ENCODE data around the gene GABRB3.

Gene GABRB3

GRCh38 chr15:26580943-26581342 is 191.9 kb downstream of the GABRB3 start:
- no peak overlapping the region for H3K4me3 ChIP-seq (replicated peaks in 1 of 2; ENCODE audit: low read depth in 2 of 2, low read length in 2 of 2)
- TF ChIP-seq, protein P1, sequence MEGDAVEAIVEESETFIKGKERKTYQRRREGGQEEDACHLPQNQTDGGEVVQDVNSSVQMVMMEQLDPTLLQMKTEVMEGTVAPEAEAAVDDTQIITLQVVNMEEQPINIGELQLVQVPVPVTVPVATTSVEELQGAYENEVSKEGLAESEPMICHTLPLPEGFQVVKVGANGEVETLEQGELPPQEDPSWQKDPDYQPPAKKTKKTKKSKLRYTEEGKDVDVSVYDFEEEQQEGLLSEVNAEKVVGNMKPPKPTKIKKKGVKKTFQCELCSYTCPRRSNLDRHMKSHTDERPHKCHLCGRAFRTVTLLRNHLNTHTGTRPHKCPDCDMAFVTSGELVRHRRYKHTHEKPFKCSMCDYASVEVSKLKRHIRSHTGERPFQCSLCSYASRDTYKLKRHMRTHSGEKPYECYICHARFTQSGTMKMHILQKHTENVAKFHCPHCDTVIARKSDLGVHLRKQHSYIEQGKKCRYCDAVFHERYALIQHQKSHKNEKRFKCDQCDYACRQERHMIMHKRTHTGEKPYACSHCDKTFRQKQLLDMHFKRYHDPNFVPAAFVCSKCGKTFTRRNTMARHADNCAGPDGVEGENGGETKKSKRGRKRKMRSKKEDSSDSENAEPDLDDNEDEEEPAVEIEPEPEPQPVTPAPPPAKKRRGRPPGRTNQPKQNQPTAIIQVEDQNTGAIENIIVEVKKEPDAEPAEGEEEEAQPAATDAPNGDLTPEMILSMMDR (IDR thresholded peaks at IDR 0.05; ENCODE audit: low read depth, low read length) = no peak
- no peak for DNase-seq (ENCODE audit: low read depth in 2 of 2)

GRCh38 chr15:26572602-26573350 is 200.1 kb downstream of the GABRB3 start:
- no peak for DNase-seq (ENCODE audit: low read depth in 2 of 2)
- H3K4me3 ChIP-seq (replicated peaks in 1 of 2; ENCODE audit: low read depth in 2 of 2, low read length in 2 of 2) = no peak overlapping the region
- TF ChIP-seq, protein P1 (IDR thresholded peaks at IDR 0.05; ENCODE audit: low read depth, low read length) = no peak

- H3K4me3 ChIP-seq (replicated peaks in 1 of 2; ENCODE audit: low read depth in 2 of 2, low read length in 2 of 2) = no peak overlapping the region
- TF ChIP-seq, protein P1 (IDR thresholded peaks at IDR 0.05; ENCODE audit: low read depth, low read length) = no peak
- no peak for DNase-seq (ENCODE audit: low read depth in 2 of 2)
These were observed 201.5 kb downstream of the GABRB3 start for GRCh38 chr15:26571346-26571745.

DNA sequence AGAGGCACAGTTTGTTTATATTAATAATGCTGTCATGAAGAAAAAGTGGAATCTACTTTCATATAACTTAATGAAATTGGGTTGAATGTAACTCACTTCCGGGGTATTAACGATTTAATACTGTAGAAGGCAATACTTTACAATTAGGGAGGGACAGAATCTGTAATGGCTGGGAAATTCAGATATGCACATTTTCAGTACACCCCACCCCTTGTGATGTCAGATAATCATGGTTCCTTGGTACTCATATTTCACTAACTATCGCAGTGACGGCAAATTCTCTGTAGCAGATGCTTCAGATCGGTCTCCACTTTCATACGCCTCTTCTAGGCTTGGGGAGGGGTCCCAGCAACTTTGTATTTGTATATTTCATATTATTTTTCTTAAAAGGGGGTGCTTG is 207.3 kb downstream of the GABRB3 start:
- H3K4me3 ChIP-seq (replicated peaks in 1 of 2; ENCODE audit: low read depth in 2 of 2, low read length in 2 of 2) = no peak overlapping the region
- TF ChIP-seq, protein P1 (IDR thresholded peaks at IDR 0.05; ENCODE audit: low read depth, low read length) = no peak
- DNase-seq (ENCODE audit: low read depth in 2 of 2) = no peak

DNA sequence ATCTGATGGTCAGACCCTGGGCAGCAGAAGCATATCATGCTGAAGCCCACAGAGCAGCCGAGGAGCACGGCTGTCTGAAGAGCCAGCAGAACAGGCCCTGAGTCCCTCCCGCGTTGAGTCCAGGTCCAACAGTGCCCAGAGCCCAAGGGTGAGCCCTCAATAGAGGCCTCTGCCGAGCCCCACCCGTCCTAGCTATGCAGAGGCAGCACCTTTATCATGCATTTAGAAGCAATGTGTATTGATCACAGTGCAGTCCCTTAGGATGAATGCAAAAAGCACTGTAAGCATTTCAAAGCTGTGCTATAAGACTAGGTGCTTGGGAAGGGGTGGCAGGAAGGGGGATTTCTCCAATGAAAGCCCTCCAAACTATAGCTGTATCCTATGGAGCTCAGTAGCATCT is 208.5 kb downstream of the GABRB3 start:
- H3K4me3 ChIP-seq (replicated peaks in 1 of 2; ENCODE audit: low read depth in 2 of 2, low read length in 2 of 2) = no peak overlapping the region
- TF ChIP-seq, protein P1 (IDR thresholded peaks at IDR 0.05; ENCODE audit: low read depth, low read length) = no peak
- DNase-seq (ENCODE audit: low read depth in 2 of 2) = no peak

- no peak overlapping the region for H3K4me3 ChIP-seq (replicated peaks in 1 of 2; ENCODE audit: low read depth in 2 of 2, low read length in 2 of 2)
- DNase-seq (ENCODE audit: low read depth in 2 of 2) = no peak
- TF ChIP-seq, protein P1 (IDR thresholded peaks at IDR 0.05; ENCODE audit: low read depth, low read length) = no peak
These were observed 210.5 kb downstream of the GABRB3 start for GRCh38 chr15:26562336-26562735.

GRCh38 chr15:26561896-26562295 is 211.0 kb downstream of the GABRB3 start:
- DNase-seq (ENCODE audit: low read depth in 2 of 2) = no peak
- no peak overlapping the region for H3K4me3 ChIP-seq (replicated peaks in 1 of 2; ENCODE audit: low read depth in 2 of 2, low read length in 2 of 2)
- TF ChIP-seq, protein P1 (IDR thresholded peaks at IDR 0.05; ENCODE audit: low read depth, low read length) = no peak

Data from cardiac fibroblast (primary cell).